Fibroblast of mammary gland (primary cell): ENCODE measurements around the gene ARPC4.
"Not testable (repeated sequence)": the region's sequence is repeated elsewhere in the genome, so short reads cannot be mapped to it uniquely, and the experiment has no call there.

ENCODE experiments used
- DNase-seq: peaks from one replicate; pipeline ENCODE4 v3.0.0-alpha.2; 2010; ENCODE audit warnings: low read depth
- H3K4me3 ChIP-seq: 2 replicates; pipeline ENCODE4 v1.5.1; 2011; ENCODE audit warnings: low read depth, mild to moderate bottlenecking, low read length, moderate library complexity; ENCODE audit not compliant: control insufficient read depth
- TF ChIP-seq, protein P1 (sequence below): conservative IDR thresholded peaks from 2 replicates; pipeline ENCODE4 v1.5.1; 2011; ENCODE audit warnings: low read depth, low read length, inconsistent platforms; ENCODE audit not compliant: control insufficient read depth, insufficient read depth

ARPC4 gene

DNA sequence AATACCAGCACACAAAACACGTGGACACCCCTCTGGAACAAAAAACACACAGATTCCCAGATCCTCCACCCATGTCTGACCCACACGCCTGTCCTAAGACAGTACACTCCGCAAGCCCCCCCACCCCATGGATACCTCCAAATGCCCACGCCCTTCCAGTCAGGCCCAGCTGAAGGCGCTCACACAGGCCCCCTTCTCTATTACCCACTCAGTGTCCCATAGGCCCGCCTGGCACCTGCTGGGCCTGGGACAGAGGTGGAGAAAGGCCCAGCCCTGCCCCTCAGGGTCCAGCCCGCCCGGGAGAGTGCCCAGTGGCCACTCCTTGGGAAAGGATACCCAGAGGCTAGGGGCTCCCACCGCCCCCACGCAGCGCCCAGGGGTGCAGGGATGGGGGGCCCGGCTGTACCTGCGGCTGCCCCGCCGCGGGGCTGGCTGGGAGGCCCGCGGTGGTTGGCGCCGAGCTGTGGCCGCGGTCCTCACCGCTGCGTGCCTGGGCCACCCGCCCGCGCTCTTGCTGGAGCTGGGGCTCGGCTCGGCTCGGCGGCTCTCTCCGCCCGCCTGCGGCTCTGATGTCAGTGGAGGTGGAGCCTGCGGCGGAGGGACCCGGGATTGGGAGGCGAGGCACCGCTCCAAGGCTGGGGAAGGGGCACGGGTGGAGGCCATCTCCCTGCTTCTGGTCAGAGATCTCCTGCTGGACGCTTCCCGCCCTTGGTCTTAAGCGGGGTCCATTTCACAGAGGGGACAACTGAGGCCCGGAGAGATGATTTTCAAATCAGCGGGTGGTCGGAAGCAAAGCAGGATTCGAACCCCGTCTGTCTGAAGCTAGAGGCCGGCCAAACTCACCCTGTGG is 23.2 kb upstream of the ARPC4 start, which contains the start of gene CAMK1:
Gene CAMK1 (minus strand): TSS at position 522 of the 850 bp plus-strand sequence. CDS start 2,198 bp downstream, outside the sequence.
- H3K4me3 ChIP-seq: peak within 1 kb of the TSS; percentile 59
- peak; percentile 43 for DNase-seq
- TF ChIP-seq, protein P1, sequence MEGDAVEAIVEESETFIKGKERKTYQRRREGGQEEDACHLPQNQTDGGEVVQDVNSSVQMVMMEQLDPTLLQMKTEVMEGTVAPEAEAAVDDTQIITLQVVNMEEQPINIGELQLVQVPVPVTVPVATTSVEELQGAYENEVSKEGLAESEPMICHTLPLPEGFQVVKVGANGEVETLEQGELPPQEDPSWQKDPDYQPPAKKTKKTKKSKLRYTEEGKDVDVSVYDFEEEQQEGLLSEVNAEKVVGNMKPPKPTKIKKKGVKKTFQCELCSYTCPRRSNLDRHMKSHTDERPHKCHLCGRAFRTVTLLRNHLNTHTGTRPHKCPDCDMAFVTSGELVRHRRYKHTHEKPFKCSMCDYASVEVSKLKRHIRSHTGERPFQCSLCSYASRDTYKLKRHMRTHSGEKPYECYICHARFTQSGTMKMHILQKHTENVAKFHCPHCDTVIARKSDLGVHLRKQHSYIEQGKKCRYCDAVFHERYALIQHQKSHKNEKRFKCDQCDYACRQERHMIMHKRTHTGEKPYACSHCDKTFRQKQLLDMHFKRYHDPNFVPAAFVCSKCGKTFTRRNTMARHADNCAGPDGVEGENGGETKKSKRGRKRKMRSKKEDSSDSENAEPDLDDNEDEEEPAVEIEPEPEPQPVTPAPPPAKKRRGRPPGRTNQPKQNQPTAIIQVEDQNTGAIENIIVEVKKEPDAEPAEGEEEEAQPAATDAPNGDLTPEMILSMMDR: no peak

DNA sequence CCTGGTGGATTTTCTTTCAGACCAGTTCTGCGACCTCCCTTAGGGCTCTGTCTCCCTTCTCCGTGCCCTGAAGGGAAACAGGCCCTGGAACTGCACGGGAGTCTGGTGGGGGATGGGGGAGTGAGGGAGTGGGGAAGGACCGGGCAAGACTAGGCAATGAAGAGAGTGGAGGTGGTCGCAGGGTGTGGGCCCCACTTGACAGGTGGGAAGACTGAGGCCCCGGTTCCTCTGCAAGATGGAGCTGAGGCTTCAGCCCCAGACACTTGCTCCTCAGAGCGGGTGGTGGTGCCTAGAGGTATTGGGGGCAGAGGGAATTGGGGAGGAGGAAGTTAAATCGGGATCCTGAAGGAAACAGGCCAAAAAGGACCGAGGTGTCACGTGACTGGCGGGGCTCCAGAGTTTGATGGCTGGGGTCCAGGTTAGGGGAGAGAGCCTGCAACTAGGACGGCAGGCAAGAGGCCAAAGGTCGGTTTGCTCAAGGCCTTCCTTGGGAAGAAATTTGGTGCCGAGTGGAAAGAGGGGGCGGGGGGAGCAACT is 22.5 kb upstream of the ARPC4 start:
- TF ChIP-seq, protein P1: no peak
- DNase-seq: peak; percentile 60
- peak overlapping the region; percentile 59 for H3K4me3 ChIP-seq

DNA sequence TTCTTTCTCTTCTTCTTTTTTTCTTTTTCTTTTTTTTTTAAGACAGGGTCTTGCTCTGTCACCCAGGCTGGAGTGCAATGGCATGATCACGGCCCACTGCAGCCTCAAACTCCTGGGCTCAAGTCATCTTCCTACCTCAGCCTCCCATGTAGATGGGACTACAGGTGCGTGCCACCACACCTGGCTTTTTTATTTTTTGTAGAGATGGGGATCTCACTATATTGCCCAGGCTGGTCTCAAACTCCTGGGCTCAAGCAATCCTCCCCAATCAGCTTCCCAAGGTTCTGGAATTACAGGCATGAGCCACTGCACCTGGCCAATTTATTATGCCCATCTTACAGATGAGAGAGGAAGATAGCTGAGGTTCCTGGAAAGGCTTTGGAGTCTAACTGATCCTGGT is 21.9 kb upstream of the ARPC4 start:
- not testable (repeated sequence) for DNase-seq, H3K4me3 ChIP-seq

DNA sequence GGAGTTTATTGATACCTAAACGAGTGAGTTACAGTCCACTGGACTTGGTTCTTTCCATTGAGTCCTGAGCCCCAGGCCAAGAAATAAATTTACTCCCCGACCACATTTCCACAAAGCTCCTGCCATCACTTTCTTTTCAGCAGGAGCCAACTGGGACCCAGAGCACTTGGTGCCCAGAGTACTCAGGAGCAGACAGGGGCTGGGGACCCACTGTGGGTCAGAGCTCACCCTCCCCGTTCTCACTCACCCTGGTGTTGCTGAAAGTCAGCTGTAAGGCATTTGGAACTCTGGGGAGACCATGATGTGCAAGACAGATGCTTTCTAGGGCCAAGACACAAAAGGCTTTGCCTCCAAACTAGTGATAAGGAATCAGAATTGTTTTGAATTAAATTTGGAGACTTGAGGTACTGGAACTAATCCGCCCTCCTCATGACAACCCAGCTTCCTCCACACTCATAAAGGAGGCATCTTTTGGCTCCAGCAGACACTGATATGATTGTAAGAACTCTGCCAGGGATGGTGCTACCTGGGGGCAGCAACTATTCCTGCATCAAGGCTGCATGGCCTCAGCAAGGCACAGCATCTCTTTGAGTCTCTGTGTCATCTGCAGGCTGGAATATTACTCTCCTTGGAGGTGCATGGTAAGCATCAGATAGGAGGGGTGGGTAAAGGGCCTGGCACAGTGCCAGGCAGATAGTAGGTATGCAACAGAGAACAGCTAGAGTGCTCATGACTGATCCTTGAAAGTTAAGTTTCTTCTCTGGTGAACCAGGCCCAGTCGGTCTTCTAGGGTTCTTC is 15.8 kb upstream of the ARPC4 start:
- TF ChIP-seq, protein P1: no peak

DNA sequence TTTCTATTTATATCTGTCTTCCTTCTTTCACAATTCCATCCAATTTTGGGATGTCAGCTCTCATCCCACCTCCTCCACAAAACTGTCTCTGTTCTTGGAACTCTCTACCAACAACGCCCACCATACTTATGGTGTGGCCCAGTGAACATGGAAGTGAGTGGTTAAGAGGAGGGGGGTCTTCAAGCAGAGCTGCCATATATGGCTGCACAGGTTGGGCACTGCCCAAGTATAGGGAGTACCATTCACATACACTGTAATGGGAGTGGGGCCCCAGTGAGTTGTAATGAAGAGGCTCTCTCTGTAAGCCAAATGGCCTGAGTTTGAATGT is 15.2 kb upstream of the ARPC4 start:
- TF ChIP-seq, protein P1: no peak
- DNase-seq: no peak
- H3K4me3 ChIP-seq: no peak overlapping the region

More for the DNA sequence above, 15.8 kb upstream of the ARPC4 start:
- DNase-seq: no peak
- H3K4me3 ChIP-seq: no peak overlapping the region

DNA sequence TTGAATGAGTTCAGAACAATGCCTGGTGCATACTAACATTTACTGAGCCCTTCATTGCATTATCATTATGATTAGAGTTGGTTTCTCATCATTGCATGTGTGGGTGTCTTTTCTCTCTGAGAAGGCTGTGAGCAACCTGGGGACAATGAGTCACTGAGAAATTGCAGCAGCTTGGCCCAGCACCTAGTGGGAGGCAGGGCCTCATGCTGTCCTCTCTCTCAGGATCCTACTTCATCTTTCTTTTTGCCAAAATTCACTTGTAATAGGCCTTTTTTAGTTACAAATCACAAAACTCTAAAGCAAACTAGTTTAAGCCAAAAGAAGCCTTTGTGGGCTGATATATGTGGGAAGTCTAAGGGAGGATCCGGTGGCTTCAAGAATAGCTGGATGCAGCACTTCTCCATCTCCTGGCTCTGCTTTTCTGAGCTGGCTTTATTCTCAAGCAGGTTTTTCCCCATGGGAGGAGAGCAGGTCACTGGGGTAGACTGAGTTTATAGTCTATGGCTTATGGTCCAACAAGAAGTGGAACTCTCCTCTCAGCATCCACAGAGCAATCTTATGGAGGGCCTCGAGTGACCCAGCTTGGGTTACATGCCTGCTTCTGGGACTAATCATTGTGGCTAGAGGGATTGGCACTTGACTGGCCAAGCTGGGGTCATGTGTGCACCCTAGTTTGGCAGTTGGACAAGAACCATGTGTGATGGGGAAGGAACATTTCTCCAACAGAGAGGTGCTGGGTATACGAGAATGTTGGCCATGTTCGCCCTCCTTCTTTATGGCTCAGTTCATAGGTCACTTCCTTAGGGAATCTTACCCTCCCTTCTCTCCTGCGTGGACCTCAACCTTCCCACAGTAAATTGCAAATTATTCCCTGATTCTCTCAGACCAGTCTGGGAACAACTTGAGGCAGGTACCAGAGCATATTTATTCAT is 14.5 kb upstream of the ARPC4 start:
- peak; percentile 85 for DNase-seq
- H3K4me3 ChIP-seq: no peak overlapping the region
- TF ChIP-seq, protein P1: no peak
